GM12878 (cell line): ENCODE measurements around the gene TXNRD3. TPM values are rescaled to one million over a fixed set of nuclear protein-coding genes. Genes with fewer than 3 reads are reported as not detected.

Source experiments
- ASH2L ChIP-seq: fragments of 300-600, 200-600 bp; sonication (generic); IDR thresholded peaks from 2 replicates; pipeline ENCODE4 v1.6.1; 2017; ENCODE audit warnings: low read depth, mild to moderate bottlenecking, borderline replicate concordance
- ATF7 ChIP-seq: fragments of 450-650 bp; IDR thresholded peaks from 2 replicates; pipeline ENCODE4 v1.6.1; 2016; ENCODE audit warnings: low read depth, mild to moderate bottlenecking
- CBX3 ChIP-seq: fragments of 200-600 bp; sonication (generic); IDR thresholded peaks from 2 replicates; pipeline ENCODE4 v1.6.1; 2016; ENCODE audit warnings: low read depth, borderline replicate concordance
- CEBPB ChIP-seq, 2 experiments: fragments of 150-350 bp in 1 of 2; IDR thresholded peaks; 2 replicates each; pipeline ENCODE4 v1.6.1; 2012 to 2014; ENCODE audit warnings: low read depth in 2 of 2, low read length in 2 of 2, borderline replicate concordance in 1 of 2, inconsistent platforms in 1 of 2
- CHD2 ChIP-seq: IDR thresholded peaks from 2 replicates; pipeline ENCODE4 v1.6.1; 2011; ENCODE audit warnings: low read depth, low read length, improper control_type of control experiment, borderline replicate concordance
- FOS ChIP-seq: IDR thresholded peaks from 3 replicates; pipeline ENCODE4 v1.6.1; 2011; ENCODE audit warnings: borderline replicate concordance; ENCODE audit not compliant: insufficient read length; ENCODE audit errors: extremely low read depth
- HCFC1 ChIP-seq: fragments of 150-350 bp; IDR thresholded peaks from 2 replicates; pipeline ENCODE4 v1.6.1; 2014; ENCODE audit warnings: low read length
- HDAC6 ChIP-seq: fragments of 200-600 bp; sonication (generic); IDR thresholded peaks from one replicate; pipeline ENCODE4 v1.8.0; 2017; ENCODE audit warnings: antibody characterized with exemption; ENCODE audit not compliant: unreplicated experiment
- HSF1 ChIP-seq: fragments of 150-350 bp; IDR thresholded peaks from 2 replicates; pipeline ENCODE4 v1.6.1; 2014; ENCODE audit warnings: mild to moderate bottlenecking, low read depth, low read length
- IRF5 ChIP-seq: fragments of 450-650 bp; IDR thresholded peaks from 2 replicates; pipeline ENCODE4 v1.6.1; 2017; ENCODE audit warnings: borderline replicate concordance
- MLLT1 ChIP-seq: fragments of 450-650 bp; IDR thresholded peaks from 2 replicates; pipeline ENCODE4 v1.6.1; 2016; ENCODE audit warnings: mild to moderate bottlenecking
- NFXL1 ChIP-seq: fragments of 450-650 bp; IDR thresholded peaks from 2 replicates; pipeline ENCODE4 v1.6.1; 2017; ENCODE audit warnings: antibody characterized with exemption, mild to moderate bottlenecking, borderline replicate concordance
- PKNOX1 ChIP-seq: fragments of 450-650 bp; IDR thresholded peaks from 2 replicates; pipeline ENCODE4 v1.6.1; 2016; ENCODE audit warnings: mild to moderate bottlenecking
- POLR2AphosphoS2 ChIP-seq: IDR thresholded peaks from 2 replicates; pipeline ENCODE4 v1.6.1; 2011; ENCODE audit warnings: low read depth, mild to moderate bottlenecking, low read length, improper control_type of control experiment, moderate library complexity
- SIX5 ChIP-seq: IDR thresholded peaks from 2 replicates; pipeline ENCODE4 v1.6.1; 2011; ENCODE audit warnings: mild to moderate bottlenecking, low read depth, low read length, moderate library complexity; ENCODE audit not compliant: severe bottlenecking
- SMAD1 ChIP-seq: fragments of 450-650 bp; IDR thresholded peaks from 2 replicates; pipeline ENCODE4 v1.6.1; 2018; ENCODE audit warnings: mild to moderate bottlenecking, low read depth; ENCODE audit not compliant: partially characterized antibody
- SMC3 ChIP-seq: IDR thresholded peaks from 2 replicates; pipeline ENCODE4 v1.6.1; 2011; ENCODE audit warnings: low read length, improper control_type of control experiment, borderline replicate concordance
- SREBF1 ChIP-seq: IDR thresholded peaks from 2 replicates; pipeline ENCODE4 v1.6.1; 2012; ENCODE audit warnings: mild to moderate bottlenecking, low read length
- WRNIP1 ChIP-seq: IDR thresholded peaks from 2 replicates; pipeline ENCODE4 v1.6.1; 2011; ENCODE audit warnings: low read depth, low read length, improper control_type of control experiment, borderline replicate concordance
- ZBTB11 ChIP-seq: fragments of 450-650 bp; formaldehyde crosslinking; IDR thresholded peaks from 2 replicates; pipeline ENCODE4 v1.5.0; 2022; ENCODE audit warnings: mild to moderate bottlenecking, missing genetic modification characterization
- polyA plus RNA-seq, 11 experiments: library from polyadenylated mRNA; depleted of rRNA in 4 of 11; unstranded in 6 of 11; stranded (reverse) in 5 of 11; fragments of >200 nt; fragmentation: Nextera tagmentation in 4 of 11; fragmentation: Illumina TruSeq in 1 of 11; extraction: Ambion mirVana in 4 of 11; extraction: Trizol in 1 of 11; gene quantifications; 1 replicate in 1 of 11; 2 replicates in 10 of 11; pipeline versions ENCODE4 v1.2.1 to v1.2.3, GENCODE V29; 2011 to 2016; ENCODE audit warnings: inconsistent platforms in 2 of 11, missing spikeins in 2 of 11, low read depth in 1 of 11
- total RNA-seq, 4 experiments: library from RNA; depleted of rRNA in 3 of 4; stranded (reverse); fragments of >200 nt in 3 of 4; fragmentation: Illumina TruSeq in 1 of 4; extraction: Trizol in 1 of 4; gene quantifications; 2 replicates each; pipeline versions ENCODE4 v1.2.1 to v1.2.3, GENCODE V29; 2013 to 2021

TXNRD3 gene
- total and polyA plus RNA-seq, 10 of the 15 experiments (the other 5 are each of a cell fraction or from before 2014, with no cell fraction given), result not detected

- TF ChIP-seq MLLT1, result no peak
- no peak for TF ChIP-seq POLR2AphosphoS2
- TF ChIP-seq SREBF1, result peak; percentile 78
- TF ChIP-seq IRF5, result no peak
- peak; percentile 92 for TF ChIP-seq SIX5
- TF ChIP-seq SMC3, result no peak
- peak; percentile 98 for TF ChIP-seq HCFC1
- no peak for TF ChIP-seq HSF1
- TF ChIP-seq NFXL1, result peak; percentile 95
- TF ChIP-seq FOS, result peak; percentile 78
- TF ChIP-seq ZBTB11 (CRISPR knock-in tag), result no peak
- peak; percentile 98 for TF ChIP-seq CHD2
- no peak for TF ChIP-seq ATF7
- no peak for TF ChIP-seq CBX3
- TF ChIP-seq WRNIP1, result no peak
- TF ChIP-seq PKNOX1, result no peak
- no peak for TF ChIP-seq CEBPB (IDR thresholded peaks at IDR 0.05; ENCODE audit: borderline replicate concordance in 1 of 2, low read depth in 2 of 2, low read length in 2 of 2)
- no peak for TF ChIP-seq SMAD1
- no peak for TF ChIP-seq HDAC6
- TF ChIP-seq ASH2L, result no peak
Observed at GRCh38 chr3:126703512-126704493, 48.9 kb upstream of the TXNRD3 start, which contains the start of gene CHCHD6 (continued).
